ENCODE results near the gene FAM209B.
"Not testable (repeated sequence)": the region's sequence is repeated elsewhere in the genome, so short reads cannot be mapped to it uniquely, and the experiment has no call there.

Gene FAM209B, protein sequence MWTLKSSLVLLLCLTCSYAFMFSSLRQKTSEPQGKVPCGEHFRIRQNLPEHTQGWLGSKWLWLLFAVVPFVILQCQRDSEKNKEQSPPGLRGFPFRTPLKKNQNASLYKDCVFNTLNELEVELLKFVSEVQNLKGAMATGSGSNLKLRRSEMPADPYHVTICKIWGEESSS

DNA sequence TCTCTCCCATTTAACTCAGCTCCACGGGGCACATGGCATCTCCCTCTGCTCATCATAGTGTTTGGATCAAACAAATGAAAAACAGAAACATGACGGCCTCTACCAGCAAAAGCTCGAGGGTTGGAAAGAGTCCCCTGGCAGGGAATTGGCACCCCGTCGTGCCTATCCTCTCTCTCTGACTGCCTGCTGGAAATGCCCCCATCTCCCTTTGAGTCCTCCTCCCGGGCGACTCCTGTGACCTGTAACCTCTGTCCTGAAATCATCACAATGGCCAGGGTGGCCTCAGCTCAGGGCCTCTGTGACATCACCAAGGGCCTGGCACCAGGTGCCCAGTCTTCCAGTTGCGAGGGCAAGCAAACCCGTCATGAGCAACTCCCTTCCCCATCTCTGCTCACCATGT, at the start of gene FAM209B:
TSS of gene FAM209B (plus strand) at position 301 of the 400 bp plus-strand sequence. CDS start at position 397, 96 bp downstream.
- DNase-seq (ENCODE audit: low spot score) = not testable (repeated sequence)

DNA sequence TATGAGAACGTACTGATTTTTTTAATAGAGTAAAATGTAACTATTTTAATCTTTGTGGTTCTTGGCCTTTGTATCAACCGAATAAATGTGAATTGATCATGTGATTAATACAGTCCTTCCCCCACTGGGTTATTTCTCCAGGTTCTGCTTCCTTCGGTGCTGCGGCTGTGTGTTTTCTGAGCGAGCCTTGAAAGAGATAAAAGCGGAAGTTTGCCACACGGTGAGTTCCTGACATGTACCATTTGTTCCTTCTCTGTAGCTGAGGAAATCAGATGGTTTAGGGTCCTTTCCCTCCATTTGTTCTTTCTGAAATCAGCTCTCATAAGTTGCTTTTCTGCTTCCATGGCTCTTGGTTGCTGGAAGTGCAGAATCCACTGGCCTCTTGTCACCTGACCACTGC, 49.1 kb upstream of the FAM209B start:
- no peak for DNase-seq (ENCODE audit: low spot score)

DNA sequence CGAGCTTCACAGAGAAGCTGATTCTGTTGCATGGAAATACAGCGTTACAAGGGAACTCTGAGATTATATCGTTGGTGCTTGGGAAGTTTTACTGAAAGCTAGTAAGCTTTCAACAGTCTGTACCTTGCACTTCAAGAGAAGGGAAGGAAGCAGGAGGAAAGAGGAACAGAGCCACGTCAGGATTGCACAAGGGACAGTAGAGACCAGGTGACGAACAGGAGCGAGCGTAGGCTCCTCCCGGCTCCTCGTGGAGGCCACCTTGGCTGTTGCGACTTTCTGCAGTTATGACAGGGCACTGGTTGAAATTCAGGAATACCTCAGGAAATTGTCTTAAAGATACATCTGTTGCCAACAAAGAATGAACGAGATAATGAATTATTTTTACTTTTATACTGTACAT, 45.8 kb upstream of the FAM209B start:
- no peak for DNase-seq (ENCODE audit: low spot score)

DNA sequence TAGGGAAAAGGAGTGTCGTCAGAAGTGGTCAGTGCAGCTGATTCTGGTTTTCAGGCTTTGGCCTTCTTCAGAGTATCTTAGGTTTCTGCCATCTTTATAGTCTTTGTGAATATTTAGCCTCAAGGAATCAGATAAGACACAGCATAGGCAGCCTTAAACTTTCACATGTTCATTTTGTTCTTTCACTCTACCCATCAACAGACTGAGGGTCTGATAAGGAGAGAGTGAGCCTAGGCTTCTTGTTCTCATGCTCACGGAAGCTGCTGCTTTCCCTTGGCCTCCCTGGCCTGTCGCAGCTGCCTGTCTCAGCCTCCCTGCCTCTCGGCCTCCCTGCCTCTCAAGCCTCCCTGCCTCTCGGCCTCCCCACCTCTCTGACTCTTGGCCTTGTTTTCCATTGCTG, 44.5 kb upstream of the FAM209B start:
- no peak for DNase-seq (ENCODE audit: low spot score)

DNA sequence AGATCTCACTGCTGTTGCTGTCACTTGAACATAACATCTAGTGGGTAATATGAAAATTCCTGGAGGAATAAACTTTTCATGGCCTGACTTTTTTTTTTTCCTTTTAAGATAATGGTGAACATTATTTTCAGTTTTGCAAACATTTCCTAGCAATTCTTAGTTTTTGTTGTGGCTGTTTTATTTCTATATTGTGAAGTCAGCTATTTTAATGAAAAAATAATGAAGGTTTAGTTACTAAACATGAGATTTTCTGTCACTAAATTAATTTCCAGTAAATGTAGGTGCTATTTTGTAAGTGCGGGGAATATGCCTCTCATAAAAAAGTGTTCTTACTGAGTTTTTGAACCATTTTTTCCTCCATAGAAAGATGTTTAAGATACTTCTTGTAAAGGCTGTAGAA, 31.9 kb upstream of the FAM209B start:
- no peak for DNase-seq (ENCODE audit: low spot score)

DNA sequence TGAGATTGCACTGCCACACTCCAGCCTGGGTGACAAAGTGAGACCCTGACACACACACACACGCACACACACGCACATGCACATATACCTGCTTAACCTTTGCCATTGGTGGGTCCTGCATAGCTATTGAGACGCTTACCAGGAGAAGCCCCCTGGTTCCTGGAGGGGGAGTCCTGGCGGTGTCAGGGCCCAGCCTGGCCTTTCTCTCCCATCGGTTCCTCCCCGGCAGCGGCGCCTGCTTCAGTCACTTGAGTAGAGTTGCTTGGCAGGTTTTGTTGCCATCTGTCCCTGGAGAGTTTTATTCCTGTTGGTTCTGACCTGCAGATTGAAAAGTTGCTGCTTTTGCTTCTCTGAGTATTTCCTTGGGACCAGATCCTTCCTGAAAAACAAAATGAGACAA, 29.1 kb upstream of the FAM209B start:
- peak; percentile 1 for DNase-seq (ENCODE audit: low spot score)

DNA sequence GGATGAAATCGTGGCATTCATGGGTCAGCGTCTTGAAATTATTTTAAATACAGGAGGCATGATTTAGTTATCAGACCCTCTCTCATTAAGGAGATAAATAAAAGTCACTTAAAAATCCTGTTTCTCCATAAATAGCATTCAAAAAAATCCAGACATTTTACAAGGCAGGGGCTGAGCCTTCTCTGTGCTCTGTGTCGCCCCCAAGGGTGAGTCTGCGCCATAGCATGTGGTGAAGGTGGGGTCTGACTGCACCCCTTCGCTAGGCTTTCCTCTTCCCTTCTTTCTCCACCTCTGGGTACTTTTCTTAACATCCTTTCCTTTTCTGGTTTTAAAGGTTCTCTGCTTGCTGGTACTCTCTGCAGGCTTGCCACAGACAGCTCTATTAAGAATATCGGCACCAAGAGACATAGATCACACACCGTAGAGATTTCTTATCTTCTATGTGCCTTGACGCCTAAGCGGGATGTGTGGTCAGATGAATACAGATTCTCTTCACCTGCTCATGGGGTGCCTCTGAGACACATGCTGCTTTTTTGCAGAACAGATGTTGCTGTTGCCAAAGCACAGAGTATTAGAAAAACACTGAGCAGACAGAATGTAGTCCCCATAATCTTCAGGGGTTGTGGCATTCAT, 28.6 kb upstream of the FAM209B start:
- no peak for DNase-seq (ENCODE audit: low spot score)

DNA sequence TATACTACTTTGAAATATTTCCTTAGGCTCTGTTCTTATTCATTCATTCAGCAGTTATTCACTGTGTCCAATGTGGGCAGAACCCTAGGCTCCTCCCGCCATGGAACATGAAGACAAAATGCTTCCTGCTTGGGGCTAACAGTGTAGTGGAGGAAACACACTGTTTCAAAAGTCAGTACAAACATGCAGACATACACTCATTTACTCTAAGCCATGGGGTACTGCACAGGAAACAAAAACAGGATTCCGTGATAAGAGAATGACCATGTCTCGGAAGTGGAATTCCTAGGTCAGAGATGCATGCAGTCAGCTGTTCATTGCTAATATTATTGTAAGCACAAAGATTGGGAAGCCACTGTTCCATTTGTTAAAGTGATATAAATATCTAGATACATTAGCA, 26.9 kb upstream of the FAM209B start:
- no peak for DNase-seq (ENCODE audit: low spot score)

DNA sequence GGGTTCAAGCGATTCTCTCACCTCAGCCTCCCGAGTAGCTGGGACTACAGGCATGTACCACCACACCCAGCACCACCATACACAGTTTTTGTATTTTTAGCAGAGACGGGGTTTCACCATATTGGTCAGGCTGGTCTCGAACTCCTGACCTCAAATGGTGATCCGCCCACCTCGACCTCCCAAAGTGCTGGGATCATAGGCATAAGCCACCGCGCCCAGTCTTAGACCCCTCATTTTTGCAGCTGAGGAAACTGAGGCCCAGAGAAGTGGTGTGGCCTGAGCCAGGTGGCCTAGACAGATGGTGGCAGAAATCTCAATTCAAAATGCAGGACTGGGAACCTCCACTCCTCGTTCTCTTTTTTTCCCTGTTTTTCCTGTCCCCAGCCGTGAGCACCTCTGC, 21.1 kb upstream of the FAM209B start:
- no peak for DNase-seq (ENCODE audit: low spot score)

DNA sequence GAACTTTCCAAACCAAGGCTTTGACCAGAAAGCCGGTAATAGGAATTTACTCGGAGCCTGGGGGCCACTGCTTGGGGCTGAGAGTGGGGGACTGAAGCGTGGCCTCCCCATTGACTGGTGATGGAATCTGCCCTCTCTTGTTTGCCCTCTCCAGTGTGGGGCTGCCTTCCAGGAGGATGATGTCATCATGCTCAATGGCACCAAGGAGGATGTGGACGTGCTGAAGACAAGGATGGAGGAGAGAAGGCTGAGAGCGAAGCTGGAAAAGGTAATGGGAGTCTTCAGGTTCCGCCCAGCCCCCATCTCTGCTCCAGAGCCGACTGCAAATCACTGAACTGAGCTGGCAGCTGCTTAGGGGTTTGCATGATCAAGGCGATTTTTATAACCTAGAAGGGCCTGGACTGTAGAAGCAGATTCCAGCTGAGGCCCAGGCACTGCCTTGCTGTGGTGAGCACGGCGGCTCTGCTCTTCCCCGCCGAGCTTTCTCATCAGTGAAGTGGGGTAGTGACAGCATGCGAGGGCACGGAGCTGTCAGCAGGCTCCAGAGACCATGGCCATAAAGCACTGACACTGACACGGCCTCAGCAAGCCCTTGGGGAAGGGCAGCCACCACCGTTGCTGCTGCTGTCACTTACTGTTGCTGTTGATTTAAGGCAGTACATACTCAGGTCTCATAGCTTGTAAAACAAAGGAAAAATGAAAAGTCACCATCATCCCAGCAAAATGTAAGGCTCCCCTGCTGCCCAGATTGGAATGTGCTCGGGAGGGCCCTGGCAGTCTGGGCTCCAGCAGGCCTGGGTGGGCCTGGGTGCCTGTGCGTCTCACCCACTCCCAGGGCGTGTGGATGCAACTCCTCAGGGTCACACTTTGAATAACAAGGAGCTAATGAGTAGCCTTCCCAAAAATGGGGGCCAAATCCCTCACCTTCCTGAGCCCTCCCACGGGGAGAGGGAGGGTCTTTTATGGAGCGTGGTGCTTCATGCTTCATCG, 19.6 kb upstream of the FAM209B start:
- no peak for DNase-seq (ENCODE audit: low spot score)

DNA sequence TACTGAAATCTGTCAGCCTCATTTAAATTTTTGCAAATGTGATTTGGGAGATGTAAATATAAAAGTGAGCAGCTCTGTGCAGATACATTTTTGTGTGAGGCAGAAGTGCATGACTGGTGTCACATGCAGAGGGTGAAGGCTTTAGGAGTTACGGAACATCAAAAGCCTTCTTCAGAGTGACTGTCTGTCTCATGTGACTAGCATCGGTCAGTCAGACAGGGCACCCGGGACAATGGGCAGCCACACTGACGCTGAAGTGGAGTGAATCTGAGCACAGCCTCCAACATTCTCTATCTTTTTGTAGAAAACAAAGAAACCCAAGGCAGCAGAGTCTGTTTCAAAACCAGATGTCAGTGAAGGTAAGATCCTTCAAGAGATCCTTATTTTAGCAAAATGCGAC, 16.4 kb upstream of the FAM209B start:
- no peak for DNase-seq (ENCODE audit: low spot score)

DNA sequence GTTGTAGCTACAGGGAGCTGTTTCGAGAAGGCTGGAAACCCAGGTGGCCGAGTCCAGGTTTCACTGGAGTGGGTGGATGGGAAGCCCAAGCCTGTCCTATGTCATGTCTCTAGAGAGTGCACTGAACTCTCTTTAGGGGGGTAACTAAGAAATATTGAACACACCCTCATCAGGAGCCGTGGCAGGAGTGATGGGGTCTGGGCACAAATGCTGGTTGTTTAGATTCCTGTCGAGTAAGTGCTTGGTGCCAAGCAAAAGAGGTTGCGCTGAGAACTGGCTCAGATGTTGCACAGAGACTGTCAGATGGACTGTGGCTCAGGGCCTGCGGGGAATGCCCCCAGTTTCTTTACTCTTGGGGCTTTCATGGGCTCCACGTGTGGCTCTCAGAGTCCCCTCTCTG, 15.8 kb upstream of the FAM209B start:
- DNase-seq (ENCODE audit: low spot score) = no peak

DNA sequence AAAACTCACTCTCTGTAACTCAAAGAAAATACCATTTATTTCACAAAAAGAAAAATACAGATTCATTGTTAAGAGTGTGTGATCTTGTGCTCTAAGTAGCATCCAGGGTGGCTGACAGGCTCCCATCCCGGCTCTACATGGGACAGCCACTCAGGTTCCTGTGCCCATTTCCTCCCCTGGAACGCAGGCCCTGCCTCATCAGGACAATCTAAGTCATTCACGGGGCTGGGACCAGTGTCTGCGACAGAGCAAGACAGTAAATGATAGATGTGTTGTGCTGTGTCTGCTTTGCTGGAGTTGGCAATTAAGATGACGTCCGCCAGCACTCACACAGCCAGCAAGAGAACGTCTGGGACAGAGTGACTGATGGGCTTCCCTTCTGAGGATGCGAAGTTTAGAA, 15.4 kb upstream of the FAM209B start:
- no peak for DNase-seq (ENCODE audit: low spot score)

DNA sequence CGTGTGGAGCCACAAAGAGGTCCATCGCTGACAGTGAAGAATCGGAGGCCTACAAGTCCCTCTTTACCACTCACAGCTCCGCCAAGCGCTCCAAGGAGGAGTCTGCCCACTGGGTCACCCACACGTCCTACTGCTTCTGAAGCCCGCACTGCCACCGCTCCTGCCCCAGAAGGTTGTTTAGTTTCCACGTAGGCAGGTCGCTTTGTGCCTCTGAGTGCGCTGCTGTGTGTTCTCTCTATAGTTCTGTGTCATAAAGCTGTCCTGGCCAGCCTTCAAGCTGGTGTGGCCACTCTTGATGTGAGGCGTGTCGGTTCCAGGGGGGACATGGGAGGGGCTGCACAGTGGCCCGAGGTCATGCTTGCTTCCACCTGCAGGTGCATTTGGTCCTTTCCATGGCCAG, 14.9 kb upstream of the FAM209B start:
- DNase-seq (ENCODE audit: low spot score) = no peak

DNA sequence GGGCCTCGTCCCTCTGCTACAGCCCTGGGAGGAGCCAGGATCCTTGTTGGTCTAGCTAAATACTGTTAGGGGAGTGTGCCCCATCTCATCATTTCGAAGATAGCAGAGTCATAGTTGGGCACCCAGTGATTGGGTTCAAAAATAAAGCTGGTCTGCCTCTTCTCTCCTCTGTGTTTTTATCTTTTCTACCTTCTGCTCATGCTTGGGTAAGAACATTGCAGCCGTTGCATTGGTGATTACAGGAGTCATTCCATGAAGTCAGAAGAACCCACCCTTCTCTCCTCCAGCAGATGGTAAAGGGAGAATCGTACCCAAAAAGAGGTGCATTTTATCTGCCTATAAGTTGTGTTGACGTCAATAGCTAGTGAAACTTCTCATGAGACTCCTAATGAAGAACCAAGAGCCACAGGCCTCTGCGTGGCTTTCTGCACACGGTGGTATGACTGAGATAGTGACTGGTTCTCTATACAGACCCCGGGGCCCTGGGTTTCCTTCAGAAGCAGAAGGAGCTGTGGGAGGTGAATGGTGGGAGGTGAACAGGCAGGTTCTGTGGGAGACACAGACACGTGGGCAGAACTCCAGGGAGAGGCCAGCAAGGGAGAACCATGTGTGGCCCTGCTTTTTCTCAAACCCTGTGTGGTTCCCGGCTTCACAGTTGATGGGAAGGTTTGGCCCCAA, 14.2 kb upstream of the FAM209B start:
- DNase-seq (ENCODE audit: low spot score) = no peak

DNA sequence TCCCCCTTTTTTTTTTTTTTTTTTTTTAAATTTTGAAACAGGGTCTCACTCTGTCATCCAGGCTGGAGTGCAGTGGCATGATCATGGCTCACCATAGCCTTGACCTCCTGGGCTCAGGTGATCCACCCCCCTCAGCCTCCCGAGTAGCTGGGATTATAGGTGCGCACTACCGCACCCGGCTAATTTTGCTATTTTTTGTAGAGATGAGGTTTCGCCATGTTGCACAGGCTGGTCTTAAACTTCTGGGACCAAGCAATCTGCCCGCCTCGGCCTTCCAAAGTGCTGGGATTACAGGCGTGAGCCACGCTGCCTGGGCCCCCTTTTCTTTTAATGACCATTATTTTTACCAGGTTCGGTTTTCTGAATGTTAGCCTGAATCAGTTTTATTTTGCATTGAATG, 13.5 kb upstream of the FAM209B start:
- no peak for DNase-seq (ENCODE audit: low spot score)

DNA sequence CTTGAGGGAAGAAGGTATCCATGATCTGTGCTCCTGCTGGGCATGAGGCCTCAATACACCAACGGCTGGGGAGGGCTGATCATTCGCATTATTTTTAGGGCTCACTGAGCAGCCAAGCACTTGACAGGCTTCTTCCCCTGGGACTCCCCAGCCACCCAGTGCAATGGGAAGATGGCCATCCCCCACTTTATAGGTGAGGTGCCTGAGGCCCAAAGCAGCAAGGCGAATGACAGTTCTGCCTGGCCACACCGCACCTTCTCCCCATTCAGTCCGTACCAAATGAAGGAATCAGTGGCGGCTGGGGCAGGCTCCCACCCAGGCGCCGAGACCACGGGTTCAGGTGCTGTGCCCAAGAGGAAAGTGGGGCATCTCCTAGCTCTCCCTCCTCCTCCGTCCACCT, 12.9 kb upstream of the FAM209B start:
- no peak for DNase-seq (ENCODE audit: low spot score)

DNA sequence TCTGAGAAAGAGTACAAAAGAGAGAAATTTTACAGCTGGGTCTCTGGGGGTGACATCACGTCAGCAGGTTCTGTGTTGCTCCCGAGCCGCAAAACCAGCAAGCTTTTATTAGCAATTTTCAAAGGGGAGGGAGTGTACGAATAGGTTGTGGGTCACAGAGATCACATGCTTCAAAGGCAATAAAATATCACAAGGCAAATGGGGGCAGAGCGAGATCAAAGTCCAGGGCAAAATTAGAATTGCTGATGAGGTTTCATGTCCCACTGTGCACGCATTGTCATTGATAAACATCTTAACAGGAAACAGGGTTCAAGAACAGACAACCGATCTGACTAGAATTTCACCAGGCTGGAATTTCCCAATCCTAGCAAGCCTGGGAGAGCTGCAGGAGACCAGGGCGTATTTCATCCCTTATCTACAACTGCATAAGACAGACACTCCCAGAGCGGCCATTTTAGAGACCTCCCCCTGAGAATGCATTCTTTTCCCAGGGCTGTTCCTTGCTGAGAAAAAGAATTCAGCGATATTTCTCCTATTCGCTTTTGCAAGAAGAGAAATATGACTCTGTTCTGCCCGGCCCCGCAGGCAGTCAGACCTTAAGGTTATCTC, 12.2 kb upstream of the FAM209B start:
- DNase-seq (ENCODE audit: low spot score) = not testable (repeated sequence)

DNA sequence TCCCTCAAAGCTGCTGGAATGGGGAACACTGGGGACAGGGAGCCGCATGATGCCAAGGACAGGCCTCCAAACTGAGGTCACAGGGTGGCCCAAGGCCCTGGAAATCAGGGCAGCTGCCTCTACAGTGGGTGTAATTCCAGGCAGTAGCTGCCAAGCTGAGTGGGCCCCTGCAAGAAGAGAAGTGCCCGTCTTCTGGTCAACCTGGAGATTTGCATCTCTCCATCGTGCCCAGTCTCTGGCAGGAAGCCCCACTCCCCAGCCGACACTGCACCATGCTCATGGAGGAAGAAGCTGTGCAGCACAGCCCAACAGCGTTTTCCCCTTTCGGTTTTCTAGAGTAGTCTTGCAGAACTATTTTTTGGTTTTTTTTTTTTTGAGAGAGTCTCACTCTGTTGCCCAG, 10.7 kb upstream of the FAM209B start:
- DNase-seq (ENCODE audit: low spot score) = no peak

DNA sequence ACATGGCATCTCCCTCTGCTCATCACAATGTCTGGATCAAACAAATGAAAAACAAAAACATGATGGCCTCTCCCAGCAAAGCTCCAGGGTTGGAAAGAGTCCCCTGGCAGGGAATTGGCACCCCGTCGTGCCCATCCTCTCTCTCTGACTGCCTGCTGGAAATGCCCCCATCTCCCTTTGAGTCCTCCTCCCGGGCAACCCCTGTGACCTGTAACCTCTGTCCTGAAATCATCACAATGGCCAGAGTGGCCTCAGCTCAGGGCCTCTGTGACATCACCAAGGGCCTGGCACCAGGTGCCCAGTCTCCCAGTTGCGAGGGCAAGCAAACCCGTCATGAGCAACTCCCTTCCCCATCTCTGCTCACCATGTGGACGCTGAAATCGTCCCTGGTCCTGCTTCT, 8.6 kb upstream of the FAM209B start, which contains the start of gene FAM209A:
TSS of gene FAM209A (plus strand) at position 301 of the 400 bp plus-strand sequence. CDS start at position 366, 65 bp downstream.
- not testable (repeated sequence) for DNase-seq (ENCODE audit: low spot score)

DNA sequence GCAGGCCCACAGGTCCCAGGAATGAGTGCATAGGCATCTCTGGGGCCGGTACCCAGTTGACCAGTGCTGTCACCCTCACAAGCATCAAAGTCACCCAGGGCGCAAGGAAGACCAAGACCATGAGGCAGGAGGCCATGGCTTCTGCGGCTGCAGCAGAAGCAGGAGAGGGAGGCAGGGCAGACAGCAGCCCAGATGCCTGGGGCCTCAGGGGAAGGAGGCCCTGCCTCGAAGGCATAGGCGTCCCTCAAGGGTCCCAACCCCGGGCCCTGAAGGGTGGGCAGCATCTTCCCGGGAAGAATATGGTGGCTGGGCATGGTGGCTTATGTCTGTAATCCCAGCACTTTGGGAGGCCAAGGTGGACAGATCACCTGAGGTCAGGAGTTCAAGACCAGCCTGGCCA, 5.5 kb upstream of the FAM209B start:
- no peak for DNase-seq (ENCODE audit: low spot score)

DNA sequence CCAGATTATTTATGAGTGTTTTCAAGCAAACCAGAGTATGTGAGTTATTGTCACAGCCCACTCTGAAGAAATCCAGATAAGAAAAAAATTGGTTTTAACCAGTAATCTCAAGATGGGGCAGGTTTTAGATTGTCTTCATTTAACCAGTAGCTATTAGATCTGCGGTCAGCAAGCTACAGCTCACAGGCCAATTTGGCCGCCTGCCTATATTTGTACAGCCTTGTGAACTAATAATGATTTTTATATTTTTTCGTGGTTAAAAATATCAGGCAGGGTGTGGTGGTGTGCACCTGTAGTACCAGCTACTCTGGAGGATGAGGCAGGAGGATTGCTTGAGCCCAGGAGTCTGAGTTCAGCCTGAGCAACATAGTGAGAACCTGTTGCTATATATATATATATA, 5.0 kb downstream of the FAM209B start:
- DNase-seq (ENCODE audit: low spot score) = no peak
